K562 (cell line): ENCODE results near the gene PACS1. TPM values are rescaled to one million over a fixed set of nuclear protein-coding genes. Genes with fewer than 3 reads are reported as not detected.

Experiments
- ATAC-seq: fragments of 200-7000 bp; cut with Tn5 transposase; 3 replicates; pipeline ENCODE4 v1.9.1; 2020; ENCODE audit warnings: moderate library complexity
- BruUV-seq: library from RNA; stranded (reverse); fragments of 400-500 nt; replicated peaks from 2 replicates; lab custom pipeline; 2021; lab: Mats Ljungman, UMichigan
- CTCF ChIA-PET: fragments of 300-600 bp; formaldehyde crosslinking; extraction: SDS; loops from one replicate; lab custom pipeline; 2021; ENCODE audit warnings: low intra/inter-chr PET ratio; lab: Yijun Ruan, JAX
- POLR2A ChIA-PET: fragments of 300-600, 350-650 bp; sonication (Branson Sonifier 250); formaldehyde crosslinking; extraction: SDS; loops from one replicate; lab custom pipeline; 2021; ENCODE audit warnings: antibody characterized with exemption, inconsistent platforms; lab: Yijun Ruan, JAX
- DNase-seq, 4 experiments: peaks; one replicate each; pipeline versions ENCODE4 v3.0.0 to v3.0.0-alpha.2; 2011 to 2018; ENCODE audit warnings: low spot score in 3 of 4, mixed read lengths in 3 of 4; ENCODE audit errors: extremely low read depth in 1 of 4
- FAIRE-seq: peaks from 2 replicates; lab custom pipeline; 2011; peaks lifted over from hg19 to GRCh38; lab: Jason Lieb, UNC
- H2AFZ ChIP-seq: 2 replicates; pipeline ENCODE4 v1.6.0; 2011; ENCODE audit warnings: low read depth, low read length, control low read depth, inconsistent platforms
- H3K27ac ChIP-seq: fragments of 200-600 bp; 3 replicates; pipeline ENCODE4 v1.8.0; 2011; ENCODE audit warnings: low read depth, mild to moderate bottlenecking, control low read depth, inconsistent platforms, low read length, moderate library complexity, mixed read lengths; ENCODE audit errors: extremely low read depth
- H3K27me3 ChIP-seq, 2 experiments: fragments of 300-600 bp in 1 of 2; 2 replicates in 1 of 2; 3 replicates in 1 of 2; pipeline versions ENCODE4 v1.6.0 to v1.8.0; 2011; ENCODE audit warnings: inconsistent platforms in 2 of 2, low read length in 2 of 2, mild to moderate bottlenecking in 1 of 2, mixed read lengths in 1 of 2, moderate library complexity in 1 of 2; ENCODE audit not compliant: control insufficient read depth in 2 of 2, insufficient read depth in 2 of 2
- H3K36me3 ChIP-seq: fragments of 300-600 bp; 3 replicates; pipeline ENCODE4 v1.8.0; 2011; ENCODE audit warnings: mild to moderate bottlenecking, low read length, inconsistent platforms; ENCODE audit not compliant: control insufficient read depth, insufficient read depth
- H3K4me1 ChIP-seq, 2 experiments: fragments of 200-600 bp in 1 of 2; replicated peaks in 1 of 2; 2 replicates in 1 of 2; 3 replicates in 1 of 2; pipeline versions ENCODE4 v1.5.1 to v1.8.0; 2011; ENCODE audit warnings: inconsistent platforms in 2 of 2, low read length in 2 of 2, mild to moderate bottlenecking in 1 of 2, mixed read lengths in 1 of 2, moderate library complexity in 1 of 2; ENCODE audit not compliant: control insufficient read depth in 2 of 2, insufficient read depth in 2 of 2
- H3K4me2 ChIP-seq: 2 replicates; pipeline ENCODE4 v1.6.1; 2011; ENCODE audit warnings: low read length, control low read depth, inconsistent platforms, mixed read lengths; ENCODE audit not compliant: insufficient read depth
- H3K4me3 ChIP-seq: fragments of 200-600 bp; sonication (generic), shearing (Covaris generic); 2 replicates; pipeline ENCODE4 v1.5.1; 2016; ENCODE audit warnings: control low read depth, inconsistent platforms
- H3K79me2 ChIP-seq: fragments of 200-600 bp; 3 replicates; pipeline ENCODE4 v1.8.0; 2011; ENCODE audit warnings: low read length, inconsistent platforms; ENCODE audit not compliant: control insufficient read depth, insufficient read depth
- H3K9ac ChIP-seq, 2 experiments: 2 replicates each; pipeline versions ENCODE4 v1.6.0 to v1.6.1; 2011; ENCODE audit warnings: low read depth in 2 of 2, low read length in 2 of 2, control low read depth in 1 of 2, inconsistent platforms in 1 of 2, mild to moderate bottlenecking in 1 of 2, mixed read lengths in 1 of 2; ENCODE audit not compliant: insufficient read depth in 1 of 2
- H3K9me1 ChIP-seq: one replicate; pipeline ENCODE4 v1.6.0; 2011; ENCODE audit warnings: inconsistent platforms, mild to moderate bottlenecking, low read length, moderate library complexity; ENCODE audit not compliant: control insufficient read depth, insufficient read depth
- H3K9me3 ChIP-seq: replicated peaks from 2 replicates; pipeline ENCODE4 v1.5.1; 2011; ENCODE audit warnings: low read depth, low read length, inconsistent platforms; ENCODE audit not compliant: control insufficient read depth, insufficient read depth
- H4K20me1 ChIP-seq: replicated peaks from 2 replicates; pipeline ENCODE4 v1.6.1; 2011; ENCODE audit warnings: low read length, inconsistent platforms, mixed read lengths; ENCODE audit not compliant: control insufficient read depth, insufficient read depth
- BRF1 ChIP-seq: IDR thresholded peaks from 3 replicates; pipeline ENCODE4 v1.6.1; 2011; ENCODE audit warnings: borderline replicate concordance, mild to moderate bottlenecking; ENCODE audit not compliant: insufficient read length; ENCODE audit errors: extremely low read depth
- IRF1 ChIP-seq: sonication (generic); formaldehyde crosslinking; IDR thresholded peaks from 2 replicates; pipeline ENCODE4 v1.8.0; 2022; ENCODE audit warnings: missing genetic modification reagents, mild to moderate bottlenecking, borderline replicate concordance
- PURB ChIP-seq: sonication (generic); formaldehyde crosslinking; IDR thresholded peaks from 2 replicates; pipeline ENCODE4 v1.9.0; 2021; ENCODE audit warnings: low read depth, mild to moderate bottlenecking, missing genetic modification reagents
- RERE ChIP-seq: sonication (generic); formaldehyde crosslinking; IDR thresholded peaks from 2 replicates; pipeline ENCODE4 v1.8.0; 2023; ENCODE audit warnings: missing genetic modification reagents, mild to moderate bottlenecking, borderline replicate concordance
- SAP30 ChIP-seq: fragments of 200-600 bp; sonication (generic); IDR thresholded peaks from 2 replicates; pipeline ENCODE4 v1.6.1; 2012; ENCODE audit warnings: borderline replicate concordance, low read depth, mild to moderate bottlenecking, moderate library complexity, low read length, control low read depth, inconsistent platforms; ENCODE audit not compliant: insufficient read depth, poor library complexity, severe bottlenecking
- THRA ChIP-seq: fragments of 450-650 bp; IDR thresholded peaks from 2 replicates; pipeline ENCODE4 v1.6.1; 2017; ENCODE audit warnings: mild to moderate bottlenecking, moderate library complexity
- ZFP30 ChIP-seq: fragments of 250-450 bp; sonication (Bioruptor Pico); IDR thresholded peaks from 2 replicates; pipeline ENCODE4 v1.8.0; 2022; ENCODE audit warnings: moderate library complexity, mild to moderate bottlenecking, inconsistent platforms, borderline replicate concordance
- ZNF431 ChIP-seq: sonication (generic); formaldehyde crosslinking; IDR thresholded peaks from 2 replicates; pipeline ENCODE4 v1.8.0; 2022; ENCODE audit warnings: mild to moderate bottlenecking, missing genetic modification reagents
- whole genome bisulfite sequencing: fragments of 100-300 bp; shearing (Covaris generic); methylation state at CpG from one replicate; pipeline ENCODE4 v1.1.6; 2016; ENCODE audit warnings: low coverage, mixed read lengths; ENCODE audit not compliant: insufficient coverage; ENCODE audit errors: missing lambda C conversion rate; 5-methylcytosine and 5-hydroxymethylcytosine counted together
- in situ Hi-C: fragments of 300-500 bp; cut with MboI; formaldehyde crosslinking; loops from 4 replicates; pipeline ENCODE4 v1.15.0; 2018; ENCODE audit warnings: inconsistent platforms, mixed read lengths
- intact Hi-C: fragments of 100-400 bp; cut with micrococcal nuclease; formaldehyde crosslinking; loops from 2 replicates; pipeline ENCODE4 v1.14.2; 2022
- polyA plus RNA-seq, 8 experiments: library from polyadenylated mRNA; depleted of rRNA in 4 of 8; stranded (reverse) in 5 of 8; unstranded in 3 of 8; fragments of >200 nt; fragmentation: Nextera tagmentation in 2 of 8; fragmentation: Illumina TruSeq in 1 of 8; extraction: Ambion mirVana in 2 of 8; extraction: Trizol in 1 of 8; gene quantifications; 2 replicates each; pipeline versions ENCODE4 v1.2.1 to v1.2.3, GENCODE V29; 2011 to 2014; ENCODE audit warnings: inconsistent platforms in 1 of 8, missing spikeins in 1 of 8
- total RNA-seq, 7 experiments: library from RNA; depleted of rRNA in 6 of 7; stranded (reverse); fragments of >200 nt in 6 of 7; fragmentation: Illumina TruSeq in 2 of 7; extraction: Trizol in 2 of 7; gene quantifications; 2 replicates each; pipeline versions ENCODE4 v1.2.1 to v1.2.3, GENCODE V29; 2011 to 2021; ENCODE audit warnings: low replicate concordance in 1 of 7

The PACS1 gene
- total and polyA plus RNA-seq, 9 of the 15 experiments (the other 6 are each of a cell fraction or from before 2014, with no cell fraction given): 0.34 to 28.1 (median 8.5) TPM

GRCh38 chr11:66189031-66189745, 119.1 kb downstream of the PACS1 start:
- Histone ChIP-seq H3K9me3 (no peaks in the 10 kb centered on the region), H3K27ac (no peak overlapping the region), H3K4me2 (no peak overlapping the region), H3K79me2 (no peaks in the 10 kb centered on the region; the same call in 2 of the 3 replicates), H3K4me3 (no peak overlapping the region), H3K4me1 (peaks cover 7 to 19% of the 10 kb centered on the region in 2 experiments; a peak in 4 of 5 replicates), H3K9ac (no peak overlapping the region), H4K20me1 (peaks cover 7% of the 10 kb centered on the region; the same call in 1 of the 2 replicates), H3K27me3 (no peaks in the 10 kb centered on the region; a peak in 1 of 5 replicates), H2AFZ (no peak overlapping the region), H3K9me1 (peaks cover 3% of the 10 kb centered on the region), H3K36me3 (peaks cover 4% of the 10 kb centered on the region; the same call in 2 of the 3 replicates)
- ATAC-seq: no peak
- FAIRE-seq: no peak
- WGBS: 82% methylated on average over 8 of the region's 8 CpGs
- intact Hi-C loops (no loop called here), in situ Hi-C loops (no loop called here)
- no TSS peak for BruUV-seq
- CTCF ChIA-PET: no interaction called here
- TF ChIP-seq THRA (no peak), IRF1 (no peak), BRF1 (no peak), SAP30 (no peak), RERE (CRISPR knock-in tag) (no peak), ZNF431 (CRISPR knock-in tag) (no peak), PURB (no peak), ZFP30 (no peak)
- POLR2A ChIA-PET: interaction anchor here (0.6 to 0.7 kb wide), 2 partner anchors 30 to 249 kb away, joined by 3 to 4 read pairs; partner anchors contain the start of gene MRPL11
- DNase-seq: no peak
